GM19099 (cell line): ENCODE measurements around the gene CELF2.

Source experiments
- POLR2A ChIP-seq: IDR thresholded peaks from 3 replicates; pipeline ENCODE4 v1.6.1; 2011; ENCODE audit warnings: low read depth; ENCODE audit not compliant: insufficient read length; ENCODE audit errors: extremely low read depth

CELF2 gene

GRCh38 chr10:11337516-11337915, 319.8 kb downstream of the CELF2 start:
- TF ChIP-seq POLR2A, result no peak

GRCh38 chr10:11338160-11338844, 320.6 kb downstream of the CELF2 start:
- no peak for TF ChIP-seq POLR2A

- no peak for TF ChIP-seq POLR2A
Measured at GRCh38 chr10:11339013-11339412, 321.3 kb downstream of the CELF2 start.

GRCh38 chr10:11339660-11340059, 322.0 kb downstream of the CELF2 start:
- no peak for TF ChIP-seq POLR2A

- no peak for TF ChIP-seq POLR2A
Measured at GRCh38 chr10:11341283-11341960, 323.8 kb downstream of the CELF2 start.

GRCh38 chr10:11344081-11344480, 326.4 kb downstream of the CELF2 start:
- no peak for TF ChIP-seq POLR2A

- no peak for TF ChIP-seq POLR2A
Measured at GRCh38 chr10:11344550-11344949, 326.9 kb downstream of the CELF2 start.

- TF ChIP-seq POLR2A, result no peak
Measured at GRCh38 chr10:11345224-11346054, 327.8 kb downstream of the CELF2 start.

GRCh38 chr10:11351801-11352200, 334.1 kb downstream of the CELF2 start:
- TF ChIP-seq POLR2A, result no peak

GRCh38 chr10:11353006-11353896, 335.6 kb downstream of the CELF2 start:
- no peak for TF ChIP-seq POLR2A

- no peak for TF ChIP-seq POLR2A
Measured at GRCh38 chr10:11354823-11355222, 337.2 kb downstream of the CELF2 start.

GRCh38 chr10:11355592-11355991, 337.9 kb downstream of the CELF2 start:
- no peak for TF ChIP-seq POLR2A

- no peak for TF ChIP-seq POLR2A
Measured at GRCh38 chr10:11357439-11357838, 339.8 kb downstream of the CELF2 start.

- no peak for TF ChIP-seq POLR2A
Measured at GRCh38 chr10:11358011-11358410, 340.3 kb downstream of the CELF2 start.

- TF ChIP-seq POLR2A, result no peak
Measured at GRCh38 chr10:11358923-11359575, 341.4 kb downstream of the CELF2 start.

GRCh38 chr10:11359869-11360268, 342.2 kb downstream of the CELF2 start:
- TF ChIP-seq POLR2A, result no peak
